Mucosa of descending colon (tissue), 3 donors: ENCODE measurements around the gene SLC2A4. TPM values are rescaled to one million over a fixed set of nuclear protein-coding genes. Genes with fewer than 3 reads are reported as not detected.

Experiments
- ATAC-seq: fragments of 200-7000 bp; cut with Tn5 transposase; one replicate; pipeline ENCODE4 v1.9.1; 2020; ENCODE audit warnings: mild to moderate bottlenecking, moderate library complexity
- DNase-seq, 3 donors: peaks; one replicate each; pipeline ENCODE4 v3.0.0-alpha.2; 2020
- H3K36me3 ChIP-seq: fragments of 200-600 bp; one replicate; pipeline ENCODE4 v1.8.0; 2021; ENCODE audit warnings: low read depth, mild to moderate bottlenecking
- H3K4me1 ChIP-seq: fragments of 200-600 bp; one replicate; pipeline ENCODE4 v1.8.0; 2021; ENCODE audit warnings: low read depth, mild to moderate bottlenecking
- H3K4me3 ChIP-seq: fragments of 200-600 bp; one replicate; pipeline ENCODE4 v1.8.0; 2021; ENCODE audit warnings: mild to moderate bottlenecking
- H3K9me3 ChIP-seq: fragments of 200-600 bp; one replicate; pipeline ENCODE4 v1.8.0; 2021; ENCODE audit warnings: mild to moderate bottlenecking
- intact Hi-C, 2 donors: fragments of 100-400 bp; cut with DNase I in 1 of 2; cut with micrococcal nuclease in 1 of 2; formaldehyde crosslinking; loops; one replicate each; pipeline versions ENCODE4 v1.11.0 to v1.11.1; 2022; cut with DNase I, micrococcal nuclease
- total RNA-seq, 3 donors: library from RNA; stranded (reverse); fragmentation: NEBNext Ultra II Directional in 2 of 3; extraction: Animal tissue kit (Norgen Biotek cat#: 25700) in 2 of 3; gene quantifications; one replicate each; pipeline versions ENCODE4 v1.2.1 to v1.2.4, GENCODE V29; 2021 to 2023
- TF ChIP-seq, protein P1 (sequence below): fragments of 200-600 bp; IDR thresholded peaks from one replicate; pipeline ENCODE4 v1.8.0; 2022; ENCODE audit warnings: antibody characterized with exemption, mild to moderate bottlenecking
- donor health status: DM: no; HTN: no; CAD: no; lungs with moderate emphysema.
- donor health status: DM: no; HTN: no; CAD: no.
- donor health status: DM: no; HTN: yes; CAD: no.

The SLC2A4 gene
- total RNA-seq, 3 donors from 2014 or later, result 5.3 to 78.2 (median 6.1) TPM

DNA sequence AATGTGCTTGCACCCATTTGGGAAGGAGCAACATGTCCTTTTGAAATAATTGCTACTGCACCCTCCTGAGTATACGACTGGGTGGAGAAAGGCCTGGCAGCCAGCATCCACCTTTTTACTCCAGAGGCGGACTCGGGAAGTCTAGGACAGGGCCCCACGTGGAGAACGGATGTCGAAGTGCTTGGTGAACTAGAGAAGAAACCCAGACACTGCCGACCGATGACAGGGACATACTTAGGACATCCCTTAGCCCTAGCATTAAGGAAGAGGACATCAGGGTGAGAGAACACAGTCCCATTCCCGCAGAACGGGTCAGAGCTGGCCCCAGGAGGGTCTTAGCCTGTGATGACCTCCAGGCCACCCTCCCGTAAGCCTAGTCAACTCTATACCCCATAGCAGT lies 9.2 kb downstream of the SLC2A4 start:
- TF ChIP-seq, protein P1, sequence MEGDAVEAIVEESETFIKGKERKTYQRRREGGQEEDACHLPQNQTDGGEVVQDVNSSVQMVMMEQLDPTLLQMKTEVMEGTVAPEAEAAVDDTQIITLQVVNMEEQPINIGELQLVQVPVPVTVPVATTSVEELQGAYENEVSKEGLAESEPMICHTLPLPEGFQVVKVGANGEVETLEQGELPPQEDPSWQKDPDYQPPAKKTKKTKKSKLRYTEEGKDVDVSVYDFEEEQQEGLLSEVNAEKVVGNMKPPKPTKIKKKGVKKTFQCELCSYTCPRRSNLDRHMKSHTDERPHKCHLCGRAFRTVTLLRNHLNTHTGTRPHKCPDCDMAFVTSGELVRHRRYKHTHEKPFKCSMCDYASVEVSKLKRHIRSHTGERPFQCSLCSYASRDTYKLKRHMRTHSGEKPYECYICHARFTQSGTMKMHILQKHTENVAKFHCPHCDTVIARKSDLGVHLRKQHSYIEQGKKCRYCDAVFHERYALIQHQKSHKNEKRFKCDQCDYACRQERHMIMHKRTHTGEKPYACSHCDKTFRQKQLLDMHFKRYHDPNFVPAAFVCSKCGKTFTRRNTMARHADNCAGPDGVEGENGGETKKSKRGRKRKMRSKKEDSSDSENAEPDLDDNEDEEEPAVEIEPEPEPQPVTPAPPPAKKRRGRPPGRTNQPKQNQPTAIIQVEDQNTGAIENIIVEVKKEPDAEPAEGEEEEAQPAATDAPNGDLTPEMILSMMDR, result no peak
- Histone ChIP-seq H3K36me3 (no peaks in the 10 kb centered on the region), H3K4me3 (no peak overlapping the region), H3K4me1 (peaks cover 14% of the 10 kb centered on the region), H3K9me3 (no peaks in the 10 kb centered on the region)
- ATAC-seq (no peak), DNase-seq (no peak)
- intact Hi-C loops, result no loop called here

DNA sequence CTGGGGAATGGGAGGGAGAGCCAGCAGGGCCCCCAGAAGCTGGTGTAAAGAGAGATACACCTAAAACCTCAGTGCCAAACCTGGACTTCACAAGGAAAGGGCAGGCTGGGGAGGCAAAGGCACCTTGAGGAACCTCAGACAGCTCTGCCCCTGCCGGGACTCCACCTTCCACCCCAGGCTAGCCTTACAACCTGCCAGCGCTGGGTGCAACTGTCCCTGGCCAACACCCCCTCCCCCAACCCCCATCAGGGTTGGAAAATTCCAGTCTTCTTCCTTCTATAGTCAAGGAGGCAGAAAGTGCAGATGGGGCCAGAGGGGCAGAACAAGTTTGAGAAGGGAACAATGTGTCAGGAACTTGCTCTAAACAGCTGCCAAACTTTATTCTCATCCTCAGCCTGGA lies 10.7 kb downstream of the SLC2A4 start:
- TF ChIP-seq, protein P1, result no peak
- ATAC-seq (no peak), DNase-seq (no peak)
- intact Hi-C loops, result no loop called here
- Histone ChIP-seq H3K9me3 (no peaks in the 10 kb centered on the region), H3K4me1 (peaks cover 23% of the 10 kb centered on the region), H3K36me3 (no peaks in the 10 kb centered on the region), H3K4me3 (no peak overlapping the region)

DNA sequence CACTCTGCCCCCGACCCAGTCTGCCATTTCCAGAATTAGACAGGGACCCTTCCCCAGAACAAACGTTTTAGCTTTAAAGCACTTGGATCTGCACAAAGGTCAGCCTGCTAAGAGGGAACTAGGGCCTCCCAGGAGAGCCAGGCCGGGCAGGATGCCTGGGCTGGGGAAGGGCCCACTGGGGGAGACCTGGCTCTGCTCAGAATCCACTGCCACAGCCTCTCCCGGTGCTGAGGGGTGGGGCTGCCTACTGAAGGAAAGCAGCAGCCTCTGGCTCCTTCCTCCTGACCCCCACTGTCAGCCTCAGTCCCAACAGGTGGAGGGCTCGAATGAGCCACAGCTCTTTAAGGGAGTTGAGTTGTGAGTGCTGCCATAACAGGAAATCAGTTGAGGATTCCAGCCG lies 11.2 kb downstream of the SLC2A4 start:
- intact Hi-C loops, result no loop called here
- TF ChIP-seq, protein P1, result no peak

DNA sequence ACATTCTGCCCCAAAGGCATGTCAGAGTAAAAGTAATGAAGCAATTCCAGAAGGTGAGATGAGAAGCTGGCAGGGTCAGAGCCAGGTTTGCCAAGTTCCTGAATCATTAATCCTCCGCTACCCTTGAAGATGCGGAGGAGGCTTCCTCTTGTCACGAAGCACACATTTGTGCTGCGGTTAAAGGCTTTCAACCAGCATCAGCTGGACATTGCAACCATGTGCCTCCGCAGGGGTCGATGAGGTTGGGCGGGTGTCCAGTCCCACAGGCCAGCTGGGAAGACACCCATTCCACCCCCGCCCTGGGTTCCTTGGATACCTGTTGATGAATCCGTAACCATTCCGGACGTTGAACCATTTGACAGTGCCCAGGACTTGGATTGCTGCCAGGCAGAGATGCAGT lies 11.6 kb downstream of the SLC2A4 start:
- H3K36me3 ChIP-seq, result no peaks in the 10 kb centered on the region
- no peak overlapping the region for H3K4me3 ChIP-seq
- no peaks in the 10 kb centered on the region for H3K9me3 ChIP-seq
- intact Hi-C loops, result no loop called here
- peak in 2 of 3 donors; percentile 52 to 55 for DNase-seq
- ATAC-seq, result no peak
- TF ChIP-seq, protein P1, result no peak
- peaks cover 23% of the 10 kb centered on the region for H3K4me1 ChIP-seq

More for the DNA sequence above, 11.2 kb downstream of the SLC2A4 start:
- DNase-seq (peak in 1 of 3 donors; percentile 41), ATAC-seq (no peak)
- H3K9me3 ChIP-seq, result no peaks in the 10 kb centered on the region
- H3K36me3 ChIP-seq, result no peaks in the 10 kb centered on the region
- no peak overlapping the region for H3K4me3 ChIP-seq
- H3K4me1 ChIP-seq, result peaks cover 23% of the 10 kb centered on the region

DNA sequence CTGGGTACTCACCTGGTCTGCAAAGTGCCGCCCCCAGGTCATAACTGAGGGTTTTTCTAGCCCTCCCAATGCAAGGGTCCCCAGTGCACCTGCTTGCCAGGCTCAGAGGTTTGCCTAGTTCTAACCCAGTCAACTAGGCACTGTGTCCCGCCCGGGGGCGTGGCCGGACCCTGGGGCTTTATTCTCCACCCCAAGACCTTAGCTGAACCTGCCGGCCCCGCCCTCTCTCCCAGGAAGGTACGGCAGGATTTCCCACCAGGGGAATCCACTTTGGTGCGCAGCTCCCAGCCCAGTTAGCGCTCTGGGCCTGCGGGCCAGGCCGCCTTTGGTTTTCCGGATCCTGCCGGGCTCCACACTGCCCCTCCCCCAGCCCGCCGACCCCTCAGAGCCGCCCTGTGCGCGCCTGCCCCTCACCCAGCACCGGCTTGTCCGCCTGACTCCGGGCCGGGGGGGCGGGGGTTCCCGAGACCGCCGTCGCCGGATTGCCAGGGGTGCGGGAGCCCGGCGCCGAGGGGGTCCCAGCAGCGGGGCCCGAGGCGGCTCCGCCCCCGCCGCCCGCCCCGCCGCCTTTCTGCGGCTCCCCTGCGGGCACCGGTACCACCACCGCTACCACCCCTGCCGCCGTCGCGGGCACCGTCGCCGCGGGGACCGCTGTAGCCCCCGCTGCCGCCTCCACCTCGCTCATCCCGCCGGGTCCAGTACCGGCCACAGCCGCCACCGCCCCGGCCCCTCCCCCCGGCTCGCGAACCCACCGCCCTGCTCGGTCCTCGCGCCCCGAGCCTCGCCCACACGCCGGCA lies 12.5 kb downstream of the SLC2A4 start:
- Histone ChIP-seq H3K4me3 (no peak overlapping the region), H3K9me3 (no peaks in the 10 kb centered on the region), H3K4me1 (peaks cover 23% of the 10 kb centered on the region), H3K36me3 (no peaks in the 10 kb centered on the region)
- TF ChIP-seq, protein P1, result no peak
- intact Hi-C loops, result no loop called here
- ATAC-seq (peak; percentile 67), DNase-seq (peak; percentile 93 to 97 (median 94))
